GM12878 (cell line): ENCODE data around the gene RELL2. TPM values are rescaled to one million over a fixed set of nuclear protein-coding genes. Genes with fewer than 3 reads are reported as not detected.

ENCODE experiments used
- ATAC-seq: fragments of 200-7000 bp; cut with Tn5 transposase; 3 replicates; pipeline ENCODE4 v1.9.1; 2020; ENCODE audit warnings: mild to moderate bottlenecking, moderate library complexity
- BruUV-seq: library from RNA; stranded (reverse); fragments of 400-500 nt; replicated peaks from 2 replicates; lab custom pipeline; 2021; lab: Mats Ljungman, UMichigan
- CTCF ChIA-PET: fragments of 300-600 bp; sonication (Branson Sonifier 250); formaldehyde crosslinking; extraction: SDS; loops from one replicate; lab custom pipeline; 2021; ENCODE audit warnings: inconsistent platforms; lab: Yijun Ruan, JAX
- POLR2A ChIA-PET: fragments of 350-600 bp; formaldehyde crosslinking; extraction: SDS; loops from one replicate; lab custom pipeline; 2021; ENCODE audit warnings: inconsistent platforms; lab: Charles Lee
- RAD21 ChIA-PET: fragments of 300-600 bp; sonication (Branson Sonifier 250); formaldehyde crosslinking; loops from one replicate; lab custom pipeline; 2023; ENCODE audit warnings: antibody characterized with exemption; ENCODE audit not compliant: unreplicated experiment; lab: Charles Lee
- SMC1A ChIA-PET: fragments of 300-600 bp; sonication (Branson Sonifier 250); formaldehyde crosslinking; loops from one replicate; lab custom pipeline; 2023; ENCODE audit not compliant: unreplicated experiment, uncharacterized antibody; lab: Charles Lee
- DNase-seq: peaks from one replicate; pipeline ENCODE4 v3.0.0-alpha.2; 2011; ENCODE audit warnings: low read depth, low spot score
- FAIRE-seq: peaks from 3 replicates; lab custom pipeline; 2011; peaks lifted over from hg19 to GRCh38; lab: Jason Lieb, UNC
- H2AFZ ChIP-seq: 2 replicates; pipeline ENCODE4 v1.6.0; 2011; ENCODE audit warnings: low read depth, low read length, control low read depth; ENCODE audit not compliant: control insufficient read depth
- H3K27ac ChIP-seq: 2 replicates; pipeline ENCODE4 v1.5.1; 2011; ENCODE audit warnings: control low read depth; ENCODE audit not compliant: control insufficient read depth, insufficient read depth
- H3K27me3 ChIP-seq, 2 experiments: replicated peaks in 1 of 2; 2 replicates each; pipeline versions ENCODE4 v1.6.0 to v1.6.1; 2011; ENCODE audit warnings: low read length in 1 of 2; ENCODE audit not compliant: control insufficient read depth in 2 of 2, insufficient read depth in 2 of 2
- H3K36me3 ChIP-seq, 2 experiments: 2 replicates each; pipeline ENCODE4 v1.5.1; 2011; ENCODE audit warnings: low read length in 1 of 2; ENCODE audit not compliant: control insufficient read depth in 2 of 2, insufficient read depth in 2 of 2
- H3K4me1 ChIP-seq: 2 replicates; pipeline ENCODE4 v1.6.1; 2011; ENCODE audit warnings: mild to moderate bottlenecking, low read length, moderate library complexity, mixed read lengths; ENCODE audit not compliant: control insufficient read depth, insufficient read depth
- H3K4me2 ChIP-seq: 2 replicates; pipeline ENCODE4 v1.6.0; 2011; ENCODE audit warnings: control low read depth; ENCODE audit not compliant: control insufficient read depth, insufficient read depth
- H3K4me3 ChIP-seq: fragments of 200-600 bp; sonication (generic); 2 replicates; pipeline ENCODE4 v1.5.1; 2016
- H3K79me2 ChIP-seq: 2 replicates; pipeline ENCODE4 v1.6.0; 2011; ENCODE audit warnings: low read length; ENCODE audit not compliant: control insufficient read depth, insufficient read depth
- H3K9ac ChIP-seq: 2 replicates; pipeline ENCODE4 v1.8.0; 2011; ENCODE audit warnings: low read length, control low read depth, mixed read lengths; ENCODE audit not compliant: control insufficient read depth, insufficient read depth
- H3K9me3 ChIP-seq: replicated peaks from 3 replicates; pipeline ENCODE4 v1.5.1; 2011; ENCODE audit warnings: mild to moderate bottlenecking, low read length; ENCODE audit not compliant: control insufficient read depth, insufficient read depth
- H4K20me1 ChIP-seq: 2 replicates; pipeline ENCODE4 v1.6.0; 2011; ENCODE audit not compliant: control insufficient read depth, insufficient read depth
- BACH1 ChIP-seq: fragments of 450-650 bp; IDR thresholded peaks from 2 replicates; pipeline ENCODE4 v1.6.1; 2017; ENCODE audit warnings: mild to moderate bottlenecking, borderline replicate concordance
- BHLHE40 ChIP-seq, 2 experiments: fragments of 450-650 bp in 1 of 2; IDR thresholded peaks; 2 replicates each; pipeline ENCODE4 v1.6.1; 2011 to 2017; ENCODE audit warnings: low read depth in 2 of 2, borderline replicate concordance in 1 of 2, improper control_type of control experiment in 1 of 2, low read length in 1 of 2, mild to moderate bottlenecking in 1 of 2
- MEF2A ChIP-seq: IDR thresholded peaks from 2 replicates; pipeline ENCODE4 v1.6.1; 2011; ENCODE audit warnings: low read depth, mild to moderate bottlenecking, low read length, moderate library complexity; ENCODE audit not compliant: insufficient read depth
- MEF2B ChIP-seq: fragments of 450-650 bp; IDR thresholded peaks from 2 replicates; pipeline ENCODE4 v1.6.1; 2018; ENCODE audit warnings: mild to moderate bottlenecking, moderate library complexity; ENCODE audit not compliant: partially characterized antibody, poor library complexity, severe bottlenecking
- MYC ChIP-seq: IDR thresholded peaks from 2 replicates; pipeline ENCODE4 v1.6.1; 2011; ENCODE audit warnings: mild to moderate bottlenecking, low read length, moderate library complexity, inconsistent platforms; ENCODE audit not compliant: insufficient read depth, insufficient replicate concordance, insufficient read length, severe bottlenecking
- RAD51 ChIP-seq: fragments of 450-650 bp; IDR thresholded peaks from 2 replicates; pipeline ENCODE4 v1.6.1; 2016; ENCODE audit warnings: moderate library complexity, mild to moderate bottlenecking, inconsistent platforms
- SREBF1 ChIP-seq: IDR thresholded peaks from 2 replicates; pipeline ENCODE4 v1.6.1; 2012; ENCODE audit warnings: mild to moderate bottlenecking, low read length
- SREBF2 ChIP-seq: IDR thresholded peaks from 2 replicates; pipeline ENCODE4 v1.6.1; 2012; ENCODE audit warnings: mild to moderate bottlenecking, low read length
- SRF ChIP-seq, 2 experiments: IDR thresholded peaks; 2 replicates each; pipeline ENCODE4 v1.6.1; 2011; ENCODE audit warnings: low read depth in 2 of 2, low read length in 2 of 2, mild to moderate bottlenecking in 1 of 2, moderate library complexity in 1 of 2
- TAF1 ChIP-seq: IDR thresholded peaks from 2 replicates; pipeline ENCODE4 v1.6.1; 2011; ENCODE audit warnings: mild to moderate bottlenecking, low read depth, low read length, borderline replicate concordance
- ZNF207 ChIP-seq: fragments of 450-650 bp; IDR thresholded peaks from 2 replicates; pipeline ENCODE4 v1.6.1; 2014; ENCODE audit warnings: antibody characterized with exemption, mild to moderate bottlenecking, borderline replicate concordance
- WGBS: methylation state at CpG from one replicate; pipeline ENCODE4 v1.1.6; 2016; ENCODE audit warnings: low lambda C conversion rate; ENCODE audit not compliant: insufficient replicate concordance, insufficient coverage; ENCODE audit errors: missing lambda C conversion rate; 5-methylcytosine and 5-hydroxymethylcytosine counted together
- in situ Hi-C: fragments of 300-500 bp; cut with MboI; formaldehyde crosslinking; loops from 9 replicates; pipeline ENCODE4 v1.14.3; 2018; ENCODE audit warnings: mixed read lengths
- intact Hi-C: fragments of 100-400 bp; cut with micrococcal nuclease; formaldehyde crosslinking; loops from one replicate; pipeline ENCODE4 v1.14.2; 2022; ENCODE audit not compliant: unreplicated experiment
- polyA plus RNA-seq, 11 experiments: library from polyadenylated mRNA; depleted of rRNA in 4 of 11; unstranded in 6 of 11; stranded (reverse) in 5 of 11; fragments of >200 nt; fragmentation: Nextera tagmentation in 4 of 11; fragmentation: Illumina TruSeq in 1 of 11; extraction: Ambion mirVana in 4 of 11; extraction: Trizol in 1 of 11; gene quantifications; 1 replicate in 1 of 11; 2 replicates in 10 of 11; pipeline versions ENCODE4 v1.2.1 to v1.2.3, GENCODE V29; 2011 to 2016; ENCODE audit warnings: inconsistent platforms in 2 of 11, missing spikeins in 2 of 11, low read depth in 1 of 11
- total RNA-seq, 4 experiments: library from RNA; depleted of rRNA in 3 of 4; stranded (reverse); fragments of >200 nt in 3 of 4; fragmentation: Illumina TruSeq in 1 of 4; extraction: Trizol in 1 of 4; gene quantifications; 2 replicates each; pipeline versions ENCODE4 v1.2.1 to v1.2.3, GENCODE V29; 2013 to 2021
- TF ChIP-seq, protein P1 (sequence below): fragments of 450-650 bp; formaldehyde crosslinking; IDR thresholded peaks from 2 replicates; pipeline ENCODE4 v1.4.0; 2020; ENCODE audit warnings: mild to moderate bottlenecking, moderate library complexity
- TF ChIP-seq, protein P2 (sequence below): fragments of 450-650 bp; IDR thresholded peaks from 2 replicates; pipeline ENCODE4 v1.6.1; 2016; ENCODE audit warnings: mild to moderate bottlenecking, moderate library complexity, borderline replicate concordance

Gene RELL2
- total and polyA plus RNA-seq, 10 of the 15 experiments (the other 5 are each of a cell fraction or from before 2014, with no cell fraction given) = 0.23 to 21.4 (median 7.1) TPM

DNA sequence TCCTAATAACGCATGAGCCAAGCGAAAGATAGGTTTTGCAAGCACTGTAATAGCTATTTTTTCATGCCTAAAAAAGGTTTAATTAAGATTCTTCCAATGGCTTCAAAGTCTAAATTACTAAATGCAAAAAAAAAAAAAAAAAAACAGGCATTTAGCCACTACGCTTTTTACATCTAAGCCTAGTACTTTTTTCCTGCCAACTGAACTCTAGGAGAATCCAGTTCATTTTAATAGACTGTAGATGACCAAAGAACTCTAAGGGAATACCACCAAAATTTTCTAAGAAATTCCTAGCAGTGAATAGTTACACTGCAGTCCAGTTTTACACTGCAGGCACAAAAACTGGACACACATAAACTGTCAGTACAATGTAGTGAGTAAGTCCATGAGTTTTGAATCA is 27.8 kb upstream of the RELL2 start:
- Histone ChIP-seq H3K27ac (peak overlapping the region; percentile 62; the same call in 1 of the 2 replicates), H3K4me2 (no peak overlapping the region), H4K20me1 (no peaks in the 10 kb centered on the region), H3K36me3 (no peaks in the 10 kb centered on the region; a peak in 2 of 4 replicates), H3K79me2 (peaks cover 87% of the 10 kb centered on the region), H3K9me3 (no peaks in the 10 kb centered on the region), H2AFZ (no peak overlapping the region), H3K4me1 (peaks cover 21% of the 10 kb centered on the region), H3K4me3 (no peak overlapping the region), H3K27me3 (no peaks in the 10 kb centered on the region), H3K9ac (no peak overlapping the region)
- intact Hi-C loops = no loop called here
- ChIA-PET POLR2A (interaction anchor here (0.6 to 4.1 kb wide), 11 partner anchors 8 to 1823 kb away, joined by 3 to 31 read pairs (median 12); partner anchors contain the start of genes FCHSD1, HDAC3 and RELL2), RAD21 (interaction anchor here (0.7 to 5.7 kb wide), 5 partner anchors 9 to 913 kb away, joined by 3 to 89 read pairs (median 3); partner anchors contain the start of genes DIAPH1 and RNF14), SMC1A (interaction anchor here (0.7 to 8.6 kb wide), 9 partner anchors 7 to 99 kb away, joined by 3 to 199 read pairs (median 4); partner anchors contain the start of gene DIAPH1), CTCF (interaction anchor here (0.8 to 10.9 kb wide), 8 partner anchors 7 to 96 kb away, joined by 3 to 172 read pairs (median 6); partner anchors contain the start of genes DIAPH1 and FCHSD1)
- ATAC-seq (no peak), DNase-seq (no peak), FAIRE-seq (no peak)
- TF ChIP-seq, protein P1, sequence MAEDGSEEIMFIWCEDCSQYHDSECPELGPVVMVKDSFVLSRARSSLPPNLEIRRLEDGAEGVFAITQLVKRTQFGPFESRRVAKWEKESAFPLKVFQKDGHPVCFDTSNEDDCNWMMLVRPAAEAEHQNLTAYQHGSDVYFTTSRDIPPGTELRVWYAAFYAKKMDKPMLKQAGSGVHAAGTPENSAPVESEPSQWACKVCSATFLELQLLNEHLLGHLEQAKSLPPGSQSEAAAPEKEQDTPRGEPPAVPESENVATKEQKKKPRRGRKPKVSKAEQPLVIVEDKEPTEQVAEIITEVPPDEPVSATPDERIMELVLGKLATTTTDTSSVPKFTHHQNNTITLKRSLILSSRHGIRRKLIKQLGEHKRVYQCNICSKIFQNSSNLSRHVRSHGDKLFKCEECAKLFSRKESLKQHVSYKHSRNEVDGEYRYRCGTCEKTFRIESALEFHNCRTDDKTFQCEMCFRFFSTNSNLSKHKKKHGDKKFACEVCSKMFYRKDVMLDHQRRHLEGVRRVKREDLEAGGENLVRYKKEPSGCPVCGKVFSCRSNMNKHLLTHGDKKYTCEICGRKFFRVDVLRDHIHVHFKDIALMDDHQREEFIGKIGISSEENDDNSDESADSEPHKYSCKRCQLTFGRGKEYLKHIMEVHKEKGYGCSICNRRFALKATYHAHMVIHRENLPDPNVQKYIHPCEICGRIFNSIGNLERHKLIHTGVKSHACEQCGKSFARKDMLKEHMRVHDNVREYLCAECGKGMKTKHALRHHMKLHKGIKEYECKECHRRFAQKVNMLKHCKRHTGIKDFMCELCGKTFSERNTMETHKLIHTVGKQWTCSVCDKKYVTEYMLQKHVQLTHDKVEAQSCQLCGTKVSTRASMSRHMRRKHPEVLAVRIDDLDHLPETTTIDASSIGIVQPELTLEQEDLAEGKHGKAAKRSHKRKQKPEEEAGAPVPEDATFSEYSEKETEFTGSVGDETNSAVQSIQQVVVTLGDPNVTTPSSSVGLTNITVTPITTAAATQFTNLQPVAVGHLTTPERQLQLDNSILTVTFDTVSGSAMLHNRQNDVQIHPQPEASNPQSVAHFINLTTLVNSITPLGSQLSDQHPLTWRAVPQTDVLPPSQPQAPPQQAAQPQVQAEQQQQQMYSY (CRISPR knock-in tag) = no peak
- TF ChIP-seq SREBF1 = no peak
- no peak for TF ChIP-seq BHLHE40 (IDR thresholded peaks at IDR 0.05; ENCODE audit: borderline replicate concordance in 1 of 2, low read depth in 2 of 2, low read length in 1 of 2)
- TF ChIP-seq BACH1 = no peak
- TF ChIP-seq SREBF2 = no peak
- TF ChIP-seq ZNF207 = no peak
- no peak for TF ChIP-seq MEF2A
- TF ChIP-seq TAF1 = no peak
- TF ChIP-seq MYC = no peak
- TF ChIP-seq, protein P2, sequence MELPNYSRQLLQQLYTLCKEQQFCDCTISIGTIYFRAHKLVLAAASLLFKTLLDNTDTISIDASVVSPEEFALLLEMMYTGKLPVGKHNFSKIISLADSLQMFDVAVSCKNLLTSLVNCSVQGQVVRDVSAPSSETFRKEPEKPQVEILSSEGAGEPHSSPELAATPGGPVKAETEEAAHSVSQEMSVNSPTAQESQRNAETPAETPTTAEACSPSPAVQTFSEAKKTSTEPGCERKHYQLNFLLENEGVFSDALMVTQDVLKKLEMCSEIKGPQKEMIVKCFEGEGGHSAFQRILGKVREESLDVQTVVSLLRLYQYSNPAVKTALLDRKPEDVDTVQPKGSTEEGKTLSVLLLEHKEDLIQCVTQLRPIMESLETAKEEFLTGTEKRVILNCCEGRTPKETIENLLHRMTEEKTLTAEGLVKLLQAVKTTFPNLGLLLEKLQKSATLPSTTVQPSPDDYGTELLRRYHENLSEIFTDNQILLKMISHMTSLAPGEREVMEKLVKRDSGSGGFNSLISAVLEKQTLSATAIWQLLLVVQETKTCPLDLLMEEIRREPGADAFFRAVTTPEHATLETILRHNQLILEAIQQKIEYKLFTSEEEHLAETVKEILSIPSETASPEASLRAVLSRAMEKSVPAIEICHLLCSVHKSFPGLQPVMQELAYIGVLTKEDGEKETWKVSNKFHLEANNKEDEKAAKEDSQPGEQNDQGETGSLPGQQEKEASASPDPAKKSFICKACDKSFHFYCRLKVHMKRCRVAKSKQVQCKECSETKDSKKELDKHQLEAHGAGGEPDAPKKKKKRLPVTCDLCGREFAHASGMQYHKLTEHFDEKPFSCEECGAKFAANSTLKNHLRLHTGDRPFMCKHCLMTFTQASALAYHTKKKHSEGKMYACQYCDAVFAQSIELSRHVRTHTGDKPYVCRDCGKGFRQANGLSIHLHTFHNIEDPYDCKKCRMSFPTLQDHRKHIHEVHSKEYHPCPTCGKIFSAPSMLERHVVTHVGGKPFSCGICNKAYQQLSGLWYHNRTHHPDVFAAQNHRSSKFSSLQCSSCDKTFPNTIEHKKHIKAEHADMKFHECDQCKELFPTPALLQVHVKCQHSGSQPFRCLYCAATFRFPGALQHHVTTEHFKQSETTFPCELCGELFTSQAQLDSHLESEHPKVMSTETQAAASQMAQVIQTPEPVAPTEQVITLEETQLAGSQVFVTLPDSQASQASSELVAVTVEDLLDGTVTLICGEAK = no peak
- no peak for TF ChIP-seq SRF (IDR thresholded peaks at IDR 0.05; ENCODE audit: low read depth in 2 of 2, low read length in 2 of 2)
- no peak for TF ChIP-seq MEF2B
- no peak for TF ChIP-seq RAD51
- WGBS = 84% methylated on average over 3 of the region's 3 CpGs
- BruUV-seq = no TSS peak
- in situ Hi-C loops = loop anchor here (25.0 kb wide), 2 partner anchors 1197 to 1572 kb away; partner anchors contain the start of genes ANKHD1 and NRG2
